Right lobe of liver (tissue), 6 donors: ENCODE results near the gene SLC38A1. TPM values are rescaled to one million over a fixed set of nuclear protein-coding genes. Genes with fewer than 3 reads are reported as not detected.

Experiments
- ATAC-seq, 4 donors: fragments of 200-7000 bp; cut with Tn5 transposase; one replicate each; pipeline ENCODE4 v1.9.1; 2020; ENCODE audit warnings: mild to moderate bottlenecking in 4 of 4, moderate library complexity in 4 of 4
- DNase-seq, 3 donors: peaks; one replicate each; pipeline ENCODE4 v3.0.0-alpha.2; 2020
- H3K27ac ChIP-seq, 3 donors: fragments of 200-600 bp; one replicate each; pipeline ENCODE4 v1.8.0; 2022
- H3K27me3 ChIP-seq, 2 donors: fragments of 200-600 bp; one replicate each; pipeline ENCODE4 v1.8.0; 2022
- H3K36me3 ChIP-seq, 4 donors: fragments of 200-600 bp; sonication (generic) in 1 of 4; one replicate each; pipeline versions ENCODE4 v1.5.1 to v1.8.0; 2017 to 2022; ENCODE audit warnings: control low read depth in 1 of 4
- H3K4me1 ChIP-seq, 4 donors: fragments of 200-600 bp; sonication (generic) in 1 of 4; one replicate each; pipeline versions ENCODE4 v1.5.1 to v1.8.0; 2017 to 2022; ENCODE audit warnings: control low read depth in 1 of 4
- H3K4me3 ChIP-seq, 3 donors: fragments of 200-600 bp; one replicate each; pipeline ENCODE4 v1.8.0; 2022
- H3K9me3 ChIP-seq, 4 donors: fragments of 200-600 bp; sonication (generic) in 1 of 4; one replicate each; pipeline versions ENCODE4 v1.5.1 to v1.8.0; 2017 to 2022; ENCODE audit warnings: control low read depth in 1 of 4
- POLR2A ChIP-seq: fragments of 450-650 bp; IDR thresholded peaks from one replicate; pipeline ENCODE4 v1.6.1; 2017; ENCODE audit warnings: antibody characterized with exemption, mild to moderate bottlenecking
- WGBS: methylation state at CpG from one replicate; pipeline ENCODE4 v1.1.6; 2018; ENCODE audit warnings: low coverage, low lambda C conversion rate; ENCODE audit not compliant: insufficient coverage; ENCODE audit errors: missing lambda C conversion rate; 5-methylcytosine and 5-hydroxymethylcytosine counted together
- intact Hi-C, 2 donors: fragments of 100-400 bp; cut with DNase I; formaldehyde crosslinking; loops; one replicate each; pipeline versions ENCODE4 v1.11.2 to v1.14.1; 2022
- total RNA-seq, 6 experiments: library from RNA; depleted of rRNA in 2 of 6; stranded (reverse); fragments of >200 nt in 2 of 6; fragmentation: NEBNext Ultra II Directional in 3 of 6; extraction: Animal tissue kit (Norgen Biotek cat#: 25700) in 3 of 6; gene quantifications; one replicate each; pipeline versions ENCODE4 v1.1.0 to v1.2.4, GENCODE V29; 2016 to 2023
- TF ChIP-seq, protein P1 (sequence below), 4 donors: fragments of 200-600 bp in 3 of 4; fragments of 450-650 bp in 1 of 4; IDR thresholded peaks; one replicate each; pipeline versions ENCODE4 v1.5.1 to v1.8.0; 2016 to 2022; ENCODE audit warnings: antibody characterized with exemption in 4 of 4, mild to moderate bottlenecking in 2 of 4
- donor health status: DM: no; HTN: yes; CAD: no.
- donor health status: DM: no; HTN: no; CAD: no.
- donor health status: DM: no; HTN: no; CAD: no.
- donor health status: DM: no; HTN: yes; CAD: no.
- donor health status: DM: no; HTN: yes; CAD: no.

Gene SLC38A1
- total RNA-seq, 6 experiments from 2014 or later = 7.9 to 20.7 (median 12.2) TPM

DNA sequence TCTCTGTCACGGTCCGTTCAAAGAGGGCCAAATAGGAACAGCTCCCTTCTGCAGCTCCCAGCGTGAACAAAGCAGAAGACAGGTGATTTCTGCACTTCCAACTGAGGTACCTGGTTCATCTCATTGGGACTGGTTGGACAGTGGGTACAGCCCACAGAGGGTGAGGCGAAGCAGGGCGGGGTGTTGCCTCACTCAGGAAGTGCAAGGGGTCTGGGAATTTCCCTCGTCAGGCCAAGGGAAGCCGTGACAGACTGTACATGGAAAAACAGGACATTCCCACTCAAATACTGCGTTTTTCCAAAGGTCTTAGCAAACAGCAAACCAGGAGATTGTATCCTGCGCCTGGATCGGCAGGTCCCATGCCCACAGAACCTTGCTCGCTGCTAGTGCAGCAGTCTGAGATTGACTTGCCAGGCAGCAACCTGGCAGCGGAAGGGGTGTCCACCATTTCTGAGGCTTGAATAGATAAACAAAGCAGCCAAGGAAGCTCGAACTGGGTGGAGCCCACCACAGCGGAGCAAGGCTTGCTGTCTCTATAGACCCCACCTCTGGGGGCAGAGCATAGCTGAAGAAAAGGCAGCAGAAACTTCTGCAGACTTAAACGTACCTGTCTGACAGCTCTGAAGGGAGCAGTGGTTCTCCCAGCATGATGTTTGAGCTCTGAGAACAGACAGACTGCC is 22.7 kb downstream of the SLC38A1 start:
- intact Hi-C loops = no loop called here
- Histone ChIP-seq H3K27me3 (no peaks in the 10 kb centered on the region), H3K4me3 (no peak overlapping the region), H3K36me3 (no peaks in the 10 kb centered on the region), H3K27ac (no peak overlapping the region), H3K9me3 (no peaks in the 10 kb centered on the region), H3K4me1 (no peaks in the 10 kb centered on the region)
- WGBS = 100% methylated on average over 5 of the region's 15 CpGs
- ATAC-seq (no peak), DNase-seq (no peak)
- TF ChIP-seq, protein P1, sequence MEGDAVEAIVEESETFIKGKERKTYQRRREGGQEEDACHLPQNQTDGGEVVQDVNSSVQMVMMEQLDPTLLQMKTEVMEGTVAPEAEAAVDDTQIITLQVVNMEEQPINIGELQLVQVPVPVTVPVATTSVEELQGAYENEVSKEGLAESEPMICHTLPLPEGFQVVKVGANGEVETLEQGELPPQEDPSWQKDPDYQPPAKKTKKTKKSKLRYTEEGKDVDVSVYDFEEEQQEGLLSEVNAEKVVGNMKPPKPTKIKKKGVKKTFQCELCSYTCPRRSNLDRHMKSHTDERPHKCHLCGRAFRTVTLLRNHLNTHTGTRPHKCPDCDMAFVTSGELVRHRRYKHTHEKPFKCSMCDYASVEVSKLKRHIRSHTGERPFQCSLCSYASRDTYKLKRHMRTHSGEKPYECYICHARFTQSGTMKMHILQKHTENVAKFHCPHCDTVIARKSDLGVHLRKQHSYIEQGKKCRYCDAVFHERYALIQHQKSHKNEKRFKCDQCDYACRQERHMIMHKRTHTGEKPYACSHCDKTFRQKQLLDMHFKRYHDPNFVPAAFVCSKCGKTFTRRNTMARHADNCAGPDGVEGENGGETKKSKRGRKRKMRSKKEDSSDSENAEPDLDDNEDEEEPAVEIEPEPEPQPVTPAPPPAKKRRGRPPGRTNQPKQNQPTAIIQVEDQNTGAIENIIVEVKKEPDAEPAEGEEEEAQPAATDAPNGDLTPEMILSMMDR (IDR thresholded peaks at IDR 0.05) = no peak
- no peak for TF ChIP-seq POLR2A

DNA sequence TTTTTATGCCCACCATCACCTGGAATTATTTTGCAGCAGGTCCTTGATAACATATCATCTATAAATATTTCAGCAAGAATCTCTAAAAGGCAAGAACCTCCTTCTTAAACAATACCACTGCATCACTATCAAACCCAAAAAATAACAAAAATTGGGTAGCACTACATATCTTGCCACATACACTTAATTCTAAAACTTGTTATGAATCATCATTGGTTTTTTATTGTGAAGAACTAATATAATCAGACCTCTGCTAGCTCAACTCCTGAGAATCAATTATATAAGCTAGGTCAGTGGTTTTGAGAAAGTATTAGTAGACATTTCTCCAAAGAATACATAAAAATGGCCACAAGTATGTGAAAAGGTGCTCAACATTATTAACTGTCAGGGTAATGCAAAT is 23.8 kb downstream of the SLC38A1 start:
- Histone ChIP-seq H3K4me1 (no peaks in the 10 kb centered on the region), H3K27ac (no peak overlapping the region)
- intact Hi-C loops = no loop called here

DNA sequence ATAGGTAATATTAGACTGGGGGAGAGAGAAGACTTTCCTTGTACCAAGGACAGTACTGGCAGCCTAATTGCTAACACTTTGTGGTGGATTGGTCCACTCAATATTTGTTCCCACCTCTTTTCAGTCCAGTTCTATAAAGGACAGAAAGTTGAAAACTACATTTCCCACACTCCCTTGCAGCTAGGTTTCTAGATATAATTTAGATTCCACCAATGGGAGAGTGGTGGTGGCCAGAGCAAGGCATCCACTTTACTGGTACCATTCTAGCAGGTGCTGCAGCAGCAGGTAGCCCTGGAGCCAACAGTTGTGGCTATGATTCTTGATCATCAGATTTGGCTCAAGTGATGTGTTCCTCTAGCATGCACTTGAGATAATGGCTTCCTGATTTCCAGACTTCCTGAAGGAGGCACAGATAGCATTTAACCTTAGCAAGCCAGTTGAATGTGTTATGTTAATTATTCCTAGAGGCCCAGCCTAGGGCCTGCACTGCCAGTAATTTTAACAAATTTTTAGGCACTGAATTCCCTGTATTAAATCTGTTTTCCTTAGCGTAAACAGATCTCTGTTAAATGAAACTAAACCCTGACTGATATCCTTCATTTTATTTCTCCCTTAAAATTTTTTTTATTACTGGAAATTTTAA is 24.4 kb downstream of the SLC38A1 start:
- ATAC-seq (no peak), DNase-seq (no peak)
- no peak for TF ChIP-seq POLR2A
- H3K27me3 ChIP-seq = no peaks in the 10 kb centered on the region
- no peaks in the 10 kb centered on the region for H3K4me1 ChIP-seq
- no peak overlapping the region for H3K27ac ChIP-seq
- no peak overlapping the region for H3K4me3 ChIP-seq
- H3K36me3 ChIP-seq = no peaks in the 10 kb centered on the region
- H3K9me3 ChIP-seq = no peaks in the 10 kb centered on the region
- 93% methylated on average over 1 of the region's 1 CpG for WGBS
- intact Hi-C loops = no loop called here

More for the DNA sequence above, 23.8 kb downstream of the SLC38A1 start:
- no peaks in the 10 kb centered on the region for H3K36me3 ChIP-seq
- DNase-seq = no peak
- ATAC-seq = no peak
- TF ChIP-seq, protein P1 (IDR thresholded peaks at IDR 0.05) = no peak
- no peak for TF ChIP-seq POLR2A
- no peaks in the 10 kb centered on the region for H3K9me3 ChIP-seq
- no peak overlapping the region for H3K4me3 ChIP-seq
- H3K27me3 ChIP-seq = no peaks in the 10 kb centered on the region

DNA sequence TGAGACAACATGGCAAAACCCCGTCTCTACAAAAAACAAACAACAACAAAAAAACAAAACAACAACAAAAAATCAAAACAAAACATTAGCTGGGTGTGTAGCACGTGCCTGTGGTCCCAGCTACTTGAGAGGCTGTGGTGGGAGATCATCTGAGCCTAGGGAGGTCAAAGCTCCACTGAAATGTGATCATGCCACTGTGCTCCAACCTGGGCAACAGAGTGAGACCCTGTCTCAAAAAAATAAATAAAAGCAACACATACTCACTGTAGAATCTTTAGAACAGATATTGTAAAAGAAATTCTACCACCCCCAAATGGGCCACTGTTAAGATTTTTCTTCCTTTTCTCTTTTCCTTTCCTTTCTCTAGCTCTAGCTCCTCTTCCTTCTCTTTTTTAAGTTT is 26.3 kb downstream of the SLC38A1 start:
- no peaks in the 10 kb centered on the region for H3K4me1 ChIP-seq
- no peak overlapping the region for H3K27ac ChIP-seq
- no peaks in the 10 kb centered on the region for H3K27me3 ChIP-seq
- no peaks in the 10 kb centered on the region for H3K9me3 ChIP-seq
- TF ChIP-seq, protein P1 (IDR thresholded peaks at IDR 0.05) = no peak
- no peak for TF ChIP-seq POLR2A
- intact Hi-C loops = no loop called here
- ATAC-seq = no peak
- no peak for DNase-seq
- no peaks in the 10 kb centered on the region for H3K36me3 ChIP-seq
- H3K4me3 ChIP-seq = no peak overlapping the region
- 82% methylated on average over 2 of the region's 2 CpGs for WGBS

DNA sequence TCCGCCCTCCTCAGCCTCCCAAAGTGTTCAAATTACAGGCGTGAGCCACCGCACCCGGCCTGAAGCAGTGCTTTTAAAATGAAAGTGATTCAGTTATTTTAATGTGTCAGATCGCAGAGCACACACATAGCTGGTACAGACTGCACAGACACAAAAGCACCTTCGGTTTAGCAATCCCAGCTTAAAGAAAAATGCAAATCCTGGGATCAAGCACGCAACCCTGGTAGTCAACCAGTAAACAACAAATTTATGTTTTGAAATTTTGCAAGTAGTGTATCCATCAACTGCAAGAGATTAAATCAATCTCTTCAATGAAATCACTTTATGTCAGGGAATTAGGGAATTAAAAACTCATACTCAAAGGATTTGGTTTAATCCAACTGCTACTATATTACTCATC is 28.4 kb downstream of the SLC38A1 start:
- intact Hi-C loops = no loop called here
- no peaks in the 10 kb centered on the region for H3K9me3 ChIP-seq
- no peak for ATAC-seq
- no peak overlapping the region for H3K27ac ChIP-seq
- no peak for DNase-seq
- no peaks in the 10 kb centered on the region for H3K36me3 ChIP-seq
- H3K4me1 ChIP-seq = no peaks in the 10 kb centered on the region
- no peaks in the 10 kb centered on the region for H3K27me3 ChIP-seq
- TF ChIP-seq, protein P1 (IDR thresholded peaks at IDR 0.05) = no peak
- no peak for TF ChIP-seq POLR2A
- no peak overlapping the region for H3K4me3 ChIP-seq
- 88% methylated on average over 6 of the region's 7 CpGs for WGBS
